Ishikawa (cell line): ENCODE data around the gene TENT5C.

Source experiments
- CEBPB ChIP-seq: IDR thresholded peaks from 2 replicates; pipeline ENCODE4 v1.6.1; 2012
- CREB1 ChIP-seq: IDR thresholded peaks from 2 replicates; pipeline ENCODE4 v1.6.1; 2012; ENCODE audit warnings: low read depth
- EP300 ChIP-seq: IDR thresholded peaks from 2 replicates; pipeline ENCODE4 v1.6.1; 2012; ENCODE audit warnings: borderline replicate concordance
- RAD21 ChIP-seq: IDR thresholded peaks from 2 replicates; pipeline ENCODE4 v1.6.1; 2012; ENCODE audit warnings: low read depth
- TAF1 ChIP-seq: IDR thresholded peaks from 2 replicates; pipeline ENCODE4 v1.6.1; 2012; ENCODE audit warnings: low read depth, mild to moderate bottlenecking
- TCF12 ChIP-seq: IDR thresholded peaks from 2 replicates; pipeline ENCODE4 v1.6.1; 2012; ENCODE audit warnings: low read depth
- TEAD4 ChIP-seq: IDR thresholded peaks from 2 replicates; pipeline ENCODE4 v1.6.1; 2012
- YY1 ChIP-seq: IDR thresholded peaks from 2 replicates; pipeline ENCODE4 v1.6.1; 2012; ENCODE audit warnings: low read depth
- TF ChIP-seq, protein P1 (sequence below): IDR thresholded peaks from 2 replicates; pipeline ENCODE4 v1.6.1; 2012; ENCODE audit warnings: low read depth, mild to moderate bottlenecking

DNA sequence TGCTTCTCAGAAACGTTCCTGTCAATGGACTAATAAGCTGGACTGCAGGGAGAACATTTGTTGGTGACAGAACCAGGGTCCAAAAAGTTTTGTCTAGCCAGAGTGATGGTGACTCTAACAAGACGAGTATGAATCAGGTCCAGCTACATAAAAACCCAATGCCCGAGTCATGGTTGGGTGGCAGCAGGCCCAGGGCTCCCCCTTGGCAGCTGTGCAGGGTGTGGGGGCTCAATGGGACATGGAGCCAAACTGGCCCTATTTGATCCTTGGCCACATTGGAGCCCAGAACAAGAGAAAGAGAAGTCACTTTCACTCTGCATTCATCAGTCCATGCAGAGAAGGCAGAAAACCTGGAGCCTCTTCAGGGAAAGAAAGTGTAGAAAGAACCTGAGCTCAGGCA lies 37.9 kb upstream of the TENT5C start:
- TF ChIP-seq CREB1 (no peak), CEBPB (no peak), TEAD4 (no peak), EP300 (no peak), RAD21 (no peak), YY1 (no peak), TCF12 (no peak), TAF1 (no peak)
- TF ChIP-seq, protein P1, sequence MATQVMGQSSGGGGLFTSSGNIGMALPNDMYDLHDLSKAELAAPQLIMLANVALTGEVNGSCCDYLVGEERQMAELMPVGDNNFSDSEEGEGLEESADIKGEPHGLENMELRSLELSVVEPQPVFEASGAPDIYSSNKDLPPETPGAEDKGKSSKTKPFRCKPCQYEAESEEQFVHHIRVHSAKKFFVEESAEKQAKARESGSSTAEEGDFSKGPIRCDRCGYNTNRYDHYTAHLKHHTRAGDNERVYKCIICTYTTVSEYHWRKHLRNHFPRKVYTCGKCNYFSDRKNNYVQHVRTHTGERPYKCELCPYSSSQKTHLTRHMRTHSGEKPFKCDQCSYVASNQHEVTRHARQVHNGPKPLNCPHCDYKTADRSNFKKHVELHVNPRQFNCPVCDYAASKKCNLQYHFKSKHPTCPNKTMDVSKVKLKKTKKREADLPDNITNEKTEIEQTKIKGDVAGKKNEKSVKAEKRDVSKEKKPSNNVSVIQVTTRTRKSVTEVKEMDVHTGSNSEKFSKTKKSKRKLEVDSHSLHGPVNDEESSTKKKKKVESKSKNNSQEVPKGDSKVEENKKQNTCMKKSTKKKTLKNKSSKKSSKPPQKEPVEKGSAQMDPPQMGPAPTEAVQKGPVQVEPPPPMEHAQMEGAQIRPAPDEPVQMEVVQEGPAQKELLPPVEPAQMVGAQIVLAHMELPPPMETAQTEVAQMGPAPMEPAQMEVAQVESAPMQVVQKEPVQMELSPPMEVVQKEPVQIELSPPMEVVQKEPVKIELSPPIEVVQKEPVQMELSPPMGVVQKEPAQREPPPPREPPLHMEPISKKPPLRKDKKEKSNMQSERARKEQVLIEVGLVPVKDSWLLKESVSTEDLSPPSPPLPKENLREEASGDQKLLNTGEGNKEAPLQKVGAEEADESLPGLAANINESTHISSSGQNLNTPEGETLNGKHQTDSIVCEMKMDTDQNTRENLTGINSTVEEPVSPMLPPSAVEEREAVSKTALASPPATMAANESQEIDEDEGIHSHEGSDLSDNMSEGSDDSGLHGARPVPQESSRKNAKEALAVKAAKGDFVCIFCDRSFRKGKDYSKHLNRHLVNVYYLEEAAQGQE = no peak
